HepG2 (cell line): ENCODE data around the gene OTOP2. TPM values are rescaled to one million over a fixed set of nuclear protein-coding genes. Genes with fewer than 3 reads are reported as not detected.

Experiments
- KAT2B ChIP-seq: fragments of 150-350 bp; IDR thresholded peaks from 2 replicates; pipeline ENCODE4 v1.6.1; 2014; ENCODE audit warnings: low read depth, low read length, borderline replicate concordance
- KDM5A ChIP-seq: fragments of 200-600 bp; sonication (generic); IDR thresholded peaks from 2 replicates; pipeline ENCODE4 v1.7.0; 2018; ENCODE audit warnings: antibody characterized with exemption, mild to moderate bottlenecking, low read length, borderline replicate concordance
- MAFF ChIP-seq: IDR thresholded peaks from 2 replicates; pipeline ENCODE4 v1.6.1; 2011; ENCODE audit warnings: low read depth, low read length, improper control_type of control experiment
- NFKBIZ ChIP-seq: IDR thresholded peaks from 2 replicates; pipeline ENCODE4 v1.6.1; 2018; ENCODE audit warnings: missing genetic modification reagents, missing compliant biosample characterization
- PTBP1 ChIP-seq: fragments of 200-400 bp; formaldehyde crosslinking; IDR thresholded peaks from 2 replicates; pipeline ENCODE4 v1.6.1; 2018; ENCODE audit warnings: low read length, low read depth; ENCODE audit not compliant: poor library complexity, severe bottlenecking
- SOX13 ChIP-seq, 3 experiments: fragments of 450-650 bp in 1 of 3; sonication (generic) in 1 of 3; formaldehyde crosslinking in 1 of 3; IDR thresholded peaks in 2 of 3; conservative IDR thresholded peaks in 1 of 3; 2 replicates each; pipeline versions ENCODE4 v1.5.0 to v1.6.1; 2016 to 2020; ENCODE audit warnings: antibody characterized with exemption in 1 of 3, mild to moderate bottlenecking in 1 of 3, missing compliant biosample characterization in 1 of 3, missing genetic modification reagents in 1 of 3, moderate library complexity in 1 of 3
- SP4 ChIP-seq: sonication (generic); formaldehyde crosslinking; IDR thresholded peaks from 2 replicates; pipeline ENCODE4 v1.8.1; 2023; ENCODE audit warnings: mild to moderate bottlenecking, missing genetic modification reagents
- TBX3 ChIP-seq: fragments of 450-650 bp; IDR thresholded peaks from 2 replicates; pipeline ENCODE4 v1.6.1; 2017; ENCODE audit warnings: antibody characterized with exemption, mild to moderate bottlenecking, inconsistent platforms, borderline replicate concordance
- U2AF1 ChIP-seq: fragments of 200-400 bp; formaldehyde crosslinking; optimal IDR thresholded peaks from 2 replicates; pipeline ENCODE3; 2017; ENCODE audit warnings: mild to moderate bottlenecking, low read depth, low read length
- U2AF2 ChIP-seq: fragments of 200-400 bp; formaldehyde crosslinking; IDR thresholded peaks from 2 replicates; pipeline ENCODE4 v1.6.1; 2017; ENCODE audit warnings: low read depth, mild to moderate bottlenecking, low read length
- USF2 ChIP-seq, 2 experiments: sonication (generic) in 1 of 2; formaldehyde crosslinking in 1 of 2; IDR thresholded peaks; 2 replicates each; pipeline versions ENCODE4 v1.5.1 to v1.6.1; 2011 to 2020; ENCODE audit warnings: borderline replicate concordance in 1 of 2, low read depth in 1 of 2, low read length in 1 of 2, mild to moderate bottlenecking in 1 of 2, missing genetic modification reagents in 1 of 2, moderate library complexity in 1 of 2
- ZFP1 ChIP-seq: IDR thresholded peaks from 2 replicates; pipeline ENCODE4 v1.6.1; 2016
- ZFY ChIP-seq: sonication (generic); formaldehyde crosslinking; IDR thresholded peaks from 2 replicates; pipeline ENCODE4 v1.4.0; 2020; ENCODE audit warnings: missing genetic modification reagents
- ZNF234 ChIP-seq: sonication (generic); formaldehyde crosslinking; conservative IDR thresholded peaks from 2 replicates; pipeline ENCODE4 v1.5.1; 2020; ENCODE audit warnings: mild to moderate bottlenecking, missing genetic modification reagents
- ZNF235 ChIP-seq: sonication (generic); formaldehyde crosslinking; IDR thresholded peaks from 2 replicates; pipeline ENCODE4 v1.8.1; 2023; ENCODE audit warnings: mild to moderate bottlenecking, missing genetic modification reagents, borderline replicate concordance
- ZNF407 ChIP-seq: sonication (generic); formaldehyde crosslinking; IDR thresholded peaks from one replicate; pipeline ENCODE4 v1.5.1; 2020; ENCODE audit warnings: mild to moderate bottlenecking, missing genetic modification reagents; ENCODE audit errors: not compliant biosample characterization
- ZNF484 ChIP-seq: sonication (generic); formaldehyde crosslinking; IDR thresholded peaks from 2 replicates; pipeline ENCODE4 v1.5.1; 2020; ENCODE audit warnings: mild to moderate bottlenecking, low read depth, missing genetic modification reagents, borderline replicate concordance
- ZNF589 ChIP-seq: sonication (generic); formaldehyde crosslinking; conservative IDR thresholded peaks from 2 replicates; pipeline ENCODE4 v1.8.0; 2022; ENCODE audit warnings: mild to moderate bottlenecking, moderate library complexity, missing genetic modification reagents
- ZSCAN21 ChIP-seq: sonication (generic); formaldehyde crosslinking; IDR thresholded peaks from 2 replicates; pipeline ENCODE4 v1.8.0; 2022; ENCODE audit warnings: mild to moderate bottlenecking, missing genetic modification reagents, moderate library complexity, borderline replicate concordance
- polyA plus RNA-seq, 8 experiments: library from polyadenylated mRNA; depleted of rRNA in 3 of 8; stranded (reverse) in 7 of 8; unstranded in 1 of 8; fragments of >200 nt; fragmentation: Illumina TruSeq in 4 of 8; extraction: Trizol in 4 of 8; gene quantifications; 2 replicates each; pipeline versions ENCODE4 v1.2.1 to v1.2.3, GENCODE V29; 2011 to 2016; ENCODE audit warnings: low read depth in 4 of 8, missing spikeins in 1 of 8, mixed read lengths in 1 of 8; ENCODE audit not compliant: insufficient read depth in 1 of 8
- total RNA-seq, 5 experiments: library from RNA; depleted of rRNA; stranded (reverse); fragments of >200 nt; fragmentation: Illumina TruSeq; extraction: Trizol; gene quantifications; 2 replicates each; pipeline ENCODE4 v1.2.3, GENCODE V29; 2016; ENCODE audit warnings: low read depth in 1 of 5

Gene OTOP2
- total and polyA plus RNA-seq, 2 of the 13 experiments (the other 11 are each of a cell fraction or from before 2014, with no cell fraction given) = not detected

- TF ChIP-seq USF2 (IDR thresholded peaks at IDR 0.05; ENCODE audit: low read depth, low read length) = no peak
- TF ChIP-seq USF2 (CRISPR knock-in tag; IDR thresholded peaks at IDR 0.05; ENCODE audit: borderline replicate concordance) = no peak
- TF ChIP-seq PTBP1 = no peak
- TF ChIP-seq KAT2B = no peak
- no peak for TF ChIP-seq NFKBIZ (CRISPR knock-in tag)
- no peak for TF ChIP-seq ZNF234
- no peak; the same call in 1 of the 2 replicates for TF ChIP-seq SP4 (CRISPR knock-in tag)
- TF ChIP-seq ZNF589 (CRISPR knock-in tag) = no peak
- TF ChIP-seq MAFF = no peak
- no peak for TF ChIP-seq ZFY
- TF ChIP-seq TBX3 = no peak
- TF ChIP-seq U2AF2 = no peak
- no peak for TF ChIP-seq ZNF235 (CRISPR knock-in tag)
- TF ChIP-seq ZFP1 (CRISPR knock-in tag) = no peak
- TF ChIP-seq U2AF1 = no peak
- no peak for TF ChIP-seq ZNF407 (CRISPR knock-in tag)
- TF ChIP-seq ZNF484 (CRISPR knock-in tag) = no peak
- TF ChIP-seq KDM5A = no peak
- no peak for TF ChIP-seq SOX13 (IDR thresholded peaks at IDR 0.05)
- TF ChIP-seq SOX13 (CRISPR knock-in tag; conservative IDR thresholded peaks at IDR 0.05 in 1 of 2, IDR thresholded peaks at IDR 0.05 in 1 of 2) = no peak
- no peak for TF ChIP-seq ZSCAN21 (CRISPR knock-in tag)
These were observed 37.7 kb downstream of the OTOP2 start (continued) for GRCh38 chr17:74961657-74962350.
